GM13976 (cell line): ENCODE results near the gene TMEM161B.
"Not testable (repeated sequence)": the region's sequence is repeated elsewhere in the genome, so short reads cannot be mapped to it uniquely, and the experiment has no call there.

Source experiments
- DNase-seq: peaks from one replicate; pipeline ENCODE4 v3.0.0; 2012; ENCODE audit warnings: low spot score
- CTCF ChIP-seq: IDR thresholded peaks from 2 replicates; pipeline ENCODE4 v1.5.1; 2012; ENCODE audit warnings: borderline replicate concordance, mild to moderate bottlenecking; ENCODE audit not compliant: insufficient read depth; ENCODE audit errors: extremely low read depth, missing control alignments, control extremely low read depth
- in situ Hi-C: fragments of 300-500 bp; cut with MboI; formaldehyde crosslinking; loops from one replicate; pipeline ENCODE4 v1.12.0; 2022; ENCODE audit warnings: low sequenced_read_pairs, mixed read lengths, inconsistent platforms; ENCODE audit not compliant: unreplicated experiment

TMEM161B gene

GRCh38 chr5:88244686-88245085, 24.0 kb downstream of the TMEM161B start:
- in situ Hi-C loops, result no loop called here
- no peak for DNase-seq
- TF ChIP-seq CTCF, result no peak

- in situ Hi-C loops, DNase-seq: not testable (repeated sequence)
These were observed 25.2 kb downstream of the TMEM161B start for GRCh38 chr5:88243493-88243892.

GRCh38 chr5:88238732-88239131, 29.9 kb downstream of the TMEM161B start:
- DNase-seq, result no peak
- in situ Hi-C loops, result no loop called here
- no peak for TF ChIP-seq CTCF

- DNase-seq, result no peak
- no peak for TF ChIP-seq CTCF
- in situ Hi-C loops, result no loop called here
These were observed 31.6 kb downstream of the TMEM161B start for GRCh38 chr5:88236866-88237642.

- no peak for TF ChIP-seq CTCF
- in situ Hi-C loops, result no loop called here
- no peak for DNase-seq
These were observed 32.8 kb downstream of the TMEM161B start for GRCh38 chr5:88235828-88236227.

GRCh38 chr5:88235346-88235745, 33.3 kb downstream of the TMEM161B start:
- no peak for DNase-seq
- no peak for TF ChIP-seq CTCF
- in situ Hi-C loops, result no loop called here

- DNase-seq, result no peak
- no peak for TF ChIP-seq CTCF
- in situ Hi-C loops, result no loop called here
These were observed 38.0 kb downstream of the TMEM161B start for GRCh38 chr5:88230546-88231066.
